HG02642 (cell line): ENCODE measurements around the gene MCTP1.
"Not testable (repeated sequence)": the region's sequence is repeated elsewhere in the genome, so short reads cannot be mapped to it uniquely, and the experiment has no call there.

Source experiments
- ATAC-seq: cut with Tn5 transposase; IDR thresholded peaks from one replicate; pipeline ENCODE4 v1.9.1; 2021; ENCODE audit warnings: mild to moderate bottlenecking; ENCODE audit not compliant: unreplicated experiment, poor library complexity

Gene MCTP1

DNA sequence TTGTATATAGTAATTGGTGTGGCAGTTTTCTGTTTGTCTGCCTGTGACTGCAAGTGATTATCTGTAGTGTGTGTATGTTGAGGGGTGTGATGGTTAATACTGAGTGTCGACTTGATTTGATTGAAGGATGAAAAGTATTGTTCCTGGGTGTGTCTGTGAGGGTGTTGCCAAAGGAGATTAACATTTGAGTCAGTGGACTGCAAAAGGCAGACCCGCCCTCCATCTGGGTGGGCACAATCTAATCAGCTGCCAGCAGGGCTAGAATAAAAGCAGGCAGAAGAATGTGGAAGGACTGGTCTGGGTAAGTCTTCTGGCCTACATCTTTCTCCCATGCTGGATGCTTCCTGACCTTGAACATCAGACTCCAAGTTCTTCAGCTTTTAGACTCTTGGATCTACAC is 290.4 kb downstream of the MCTP1 start:
- ATAC-seq, result not testable (repeated sequence)

DNA sequence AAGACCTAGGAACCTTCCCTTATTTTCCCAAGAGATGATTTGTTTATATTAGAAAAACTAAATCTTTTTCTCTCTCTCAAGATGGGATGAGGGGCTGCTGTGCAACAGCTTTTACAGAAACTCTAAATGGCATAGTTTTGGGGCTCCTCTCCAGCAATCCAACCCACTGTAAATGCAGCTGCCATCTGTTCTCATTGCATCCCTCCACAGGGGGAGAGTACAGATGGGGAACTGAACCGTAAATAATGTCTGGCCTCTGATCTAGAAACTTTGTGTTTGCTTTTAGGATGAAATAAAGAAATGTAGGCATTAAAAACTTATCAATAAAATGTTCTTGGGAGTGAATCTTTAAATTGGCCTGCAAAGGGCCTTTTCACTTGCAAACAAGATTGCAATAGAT is 291.4 kb downstream of the MCTP1 start:
- ATAC-seq, result no peak

DNA sequence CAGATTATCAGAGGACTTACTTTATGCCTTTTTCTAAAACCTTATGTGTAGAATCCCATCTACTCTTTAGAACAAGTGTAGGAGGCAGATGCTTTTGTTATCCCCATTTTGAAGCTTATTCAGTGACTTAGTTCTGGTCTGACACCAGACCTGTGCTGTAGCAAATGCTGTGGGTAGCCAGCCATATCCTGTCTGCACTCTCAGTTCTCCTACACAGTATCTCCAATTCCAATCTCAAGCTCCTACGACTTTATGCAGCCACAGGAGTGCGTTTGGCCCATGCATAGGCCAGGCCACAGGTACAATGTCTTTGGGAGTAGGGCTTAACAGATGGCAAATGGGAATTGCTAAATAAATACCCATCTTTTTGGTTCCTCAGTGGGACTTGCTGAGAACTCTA is 292.6 kb downstream of the MCTP1 start:
- ATAC-seq, result peak; percentile 58

DNA sequence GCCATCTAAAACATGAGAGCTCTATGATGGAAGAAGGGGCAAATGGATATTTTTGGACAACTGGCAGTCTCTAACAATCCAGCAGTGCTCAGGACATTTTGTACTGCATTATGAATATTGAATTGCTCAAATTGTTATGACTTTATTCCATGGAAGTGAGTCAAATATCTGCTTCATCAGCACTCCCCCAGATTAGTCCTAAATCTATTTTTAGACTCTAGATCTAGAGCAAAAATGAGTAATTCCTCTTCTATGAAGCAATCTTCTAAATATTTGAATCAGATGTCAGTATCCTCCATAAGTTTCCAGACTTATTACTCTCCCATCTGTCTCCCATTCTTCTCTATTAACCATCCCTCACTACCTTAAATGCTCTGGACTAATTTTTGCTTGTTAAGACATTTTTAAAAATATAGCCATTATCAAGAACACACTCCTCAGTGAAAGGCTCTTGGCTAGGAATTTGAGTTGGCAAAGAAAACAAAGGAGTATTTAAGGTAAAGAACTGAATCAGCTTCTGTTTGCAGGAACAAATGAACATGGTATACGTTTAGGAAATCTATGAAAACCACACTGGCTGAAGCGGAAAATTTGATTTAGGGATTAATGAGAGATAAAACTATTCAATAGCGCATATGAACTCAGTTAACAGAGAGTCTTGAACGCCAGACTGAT is 300.9 kb downstream of the MCTP1 start:
- ATAC-seq, result no peak

DNA sequence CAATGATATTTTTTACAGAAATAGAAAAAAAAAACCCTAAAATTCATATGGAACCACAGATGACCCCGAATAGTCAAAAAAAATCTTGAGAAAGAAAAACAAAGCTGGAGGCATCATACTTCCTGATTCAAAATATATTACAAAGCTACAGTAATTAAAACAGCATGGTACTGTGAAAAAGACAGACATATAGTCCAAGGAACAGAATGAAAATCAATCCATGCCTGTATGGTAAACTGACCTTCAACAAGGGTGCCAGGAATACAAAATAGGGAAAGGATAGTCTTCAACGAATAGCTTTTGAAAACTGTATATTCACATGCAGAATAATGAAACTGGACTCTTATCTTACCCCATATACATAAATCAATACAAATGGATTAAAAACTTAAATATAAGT is 307.5 kb downstream of the MCTP1 start:
- ATAC-seq, result no peak

DNA sequence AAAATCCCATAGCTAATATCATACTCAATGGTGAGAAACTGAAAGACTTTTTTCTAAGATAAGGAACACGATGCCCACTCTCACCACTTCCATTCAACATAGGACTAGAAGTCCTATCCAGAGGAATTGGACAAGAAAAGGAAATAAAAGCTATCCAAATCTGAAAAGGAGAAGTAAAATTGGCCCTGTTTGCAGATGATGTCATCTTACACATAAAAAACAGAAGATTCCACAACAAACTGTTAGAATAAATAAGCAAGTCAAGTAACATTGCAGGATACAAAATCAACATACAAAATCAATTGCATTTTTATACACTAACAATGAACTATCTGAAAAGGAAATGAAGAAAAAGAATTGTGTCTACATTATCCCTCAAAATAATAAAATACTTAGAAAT is 308.0 kb downstream of the MCTP1 start:
- ATAC-seq, result no peak

DNA sequence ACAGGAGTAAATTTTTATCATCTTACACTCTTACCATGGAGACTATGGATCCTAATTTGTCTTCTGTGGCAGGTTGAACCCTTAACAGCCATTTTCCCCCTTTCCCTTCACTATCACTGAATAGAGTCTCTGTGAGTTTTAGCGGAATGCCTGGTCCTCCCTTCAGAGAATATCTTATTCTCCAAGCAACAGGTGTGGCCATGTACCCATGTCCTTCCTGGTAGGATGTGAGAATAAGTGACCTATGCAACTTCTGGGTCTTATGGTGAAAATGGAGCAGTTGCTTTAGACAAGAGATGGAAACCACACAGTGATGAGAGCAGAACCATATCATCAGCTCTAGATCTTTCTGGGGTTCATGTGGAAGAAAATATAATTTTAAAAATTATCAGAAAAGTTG is 312.6 kb downstream of the MCTP1 start:
- no peak for ATAC-seq

DNA sequence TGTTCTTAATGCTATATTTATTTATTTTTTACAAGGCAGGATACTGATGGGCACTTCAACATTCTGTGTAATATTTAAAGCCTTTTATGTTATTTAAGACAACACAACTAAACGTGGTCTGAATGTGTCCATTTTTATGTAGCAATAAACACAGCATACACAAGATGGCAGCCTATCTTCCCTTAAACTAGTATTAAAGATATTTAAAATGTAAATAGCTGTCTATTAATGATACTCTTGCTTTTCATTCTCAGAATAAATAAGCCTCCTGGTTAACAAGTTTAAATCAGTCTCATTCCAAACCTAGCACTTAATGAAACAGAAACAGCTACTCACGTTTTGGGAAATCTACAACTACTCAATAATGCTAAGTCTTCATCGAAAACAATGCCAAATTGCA is 315.7 kb downstream of the MCTP1 start:
- no peak for ATAC-seq

DNA sequence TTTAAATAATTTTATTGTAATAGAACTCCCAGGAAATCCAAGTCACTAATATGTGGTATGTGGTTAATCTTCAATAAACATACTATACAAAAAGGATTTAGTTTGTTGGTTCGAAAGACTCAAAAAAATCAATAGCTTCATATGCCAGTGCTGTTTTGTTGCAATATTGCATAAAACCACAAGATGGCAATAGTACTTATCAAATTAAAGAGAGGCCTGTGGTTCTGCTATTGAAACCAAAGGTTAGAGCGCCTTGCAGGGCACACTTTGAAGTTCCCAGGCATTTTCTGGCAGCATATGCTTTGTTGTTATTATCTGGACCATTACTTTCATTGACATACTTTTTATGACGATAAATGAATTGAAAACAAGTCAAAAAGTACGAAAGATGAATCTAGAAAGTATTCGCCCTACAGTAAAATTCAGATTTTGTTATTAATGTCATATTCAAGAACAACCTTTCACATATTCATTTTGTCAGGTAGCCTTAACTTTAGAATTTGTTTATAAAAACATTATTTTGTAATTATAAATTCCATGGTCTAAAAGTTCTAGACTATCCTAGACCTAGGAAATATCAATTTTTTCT is 316.3 kb downstream of the MCTP1 start:
- ATAC-seq, result peak; percentile 66

DNA sequence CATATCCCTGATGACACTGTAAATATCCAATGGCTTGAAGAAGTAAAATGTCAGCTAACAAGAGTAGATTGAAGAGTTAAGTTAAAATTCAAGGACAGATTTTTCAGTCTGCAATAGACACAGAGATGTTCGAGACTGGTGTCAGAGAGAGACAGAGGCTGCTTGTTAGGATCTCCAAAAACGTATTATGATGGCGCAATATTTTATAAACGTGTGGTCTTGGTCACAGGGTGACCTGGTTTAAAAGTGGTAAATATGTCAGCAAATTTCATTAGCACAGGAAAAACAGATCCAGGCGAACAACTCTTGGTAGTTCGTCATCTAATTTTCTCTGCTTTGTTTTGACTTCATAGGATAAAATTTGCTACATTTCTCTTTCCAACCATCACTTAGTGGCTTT is 317.4 kb downstream of the MCTP1 start:
- ATAC-seq, result no peak

DNA sequence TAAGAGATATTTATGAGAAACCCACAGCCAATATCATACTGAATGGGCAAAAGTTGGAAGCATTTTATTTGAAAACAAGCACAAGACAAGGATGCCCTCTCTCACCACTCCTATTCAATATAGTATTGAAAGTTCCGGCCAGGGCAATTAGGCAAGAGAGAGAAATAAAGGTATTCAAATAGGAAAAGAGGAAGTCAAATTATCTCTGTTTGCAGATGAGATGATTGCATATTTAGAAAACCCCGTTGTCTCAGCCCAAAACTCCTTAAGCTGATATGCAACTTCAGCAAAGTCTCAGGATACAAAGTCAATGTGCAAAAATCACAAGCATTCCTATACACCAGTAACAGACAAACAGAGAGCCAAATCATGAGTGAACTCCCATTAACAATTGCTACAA is 325.6 kb downstream of the MCTP1 start:
- not testable (repeated sequence) for ATAC-seq

DNA sequence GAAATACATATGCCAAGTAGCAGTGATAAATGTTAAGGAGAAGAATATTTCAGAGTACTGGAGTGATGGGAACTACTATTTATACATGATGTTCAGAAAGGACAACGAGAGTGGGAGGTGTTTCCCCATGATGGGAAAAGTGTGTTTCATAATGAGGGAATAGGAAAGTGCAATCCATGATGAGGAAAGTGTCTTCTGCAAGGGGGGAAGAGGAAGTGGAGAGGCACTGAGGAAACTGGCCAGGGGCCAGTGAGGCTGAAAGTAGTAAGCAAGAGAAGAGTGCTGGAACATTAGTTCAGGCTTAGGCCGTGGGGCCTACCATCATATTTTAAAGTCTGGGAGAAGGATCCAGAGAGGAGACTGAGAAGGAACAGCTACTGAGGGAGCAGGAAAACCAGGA is 339.2 kb downstream of the MCTP1 start:
- no peak for ATAC-seq

DNA sequence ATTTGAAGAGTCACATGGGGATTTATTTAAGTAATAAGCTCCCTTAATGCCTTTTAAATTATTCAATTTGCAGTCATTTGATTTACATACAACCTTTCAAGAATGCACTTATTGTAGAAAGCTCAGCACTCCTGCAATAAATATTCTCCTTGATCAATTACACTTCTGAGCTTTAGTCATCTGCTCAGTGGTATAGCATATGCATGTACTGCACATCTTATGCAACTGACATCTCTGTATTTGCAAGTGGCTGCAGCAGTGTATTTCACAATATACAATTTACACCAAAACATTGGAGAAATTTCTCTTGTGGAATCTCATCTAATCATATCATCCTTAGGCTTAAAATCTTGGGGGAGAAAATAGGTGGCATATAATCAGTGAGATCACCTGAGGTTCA is 340.7 kb downstream of the MCTP1 start:
- ATAC-seq, result no peak

DNA sequence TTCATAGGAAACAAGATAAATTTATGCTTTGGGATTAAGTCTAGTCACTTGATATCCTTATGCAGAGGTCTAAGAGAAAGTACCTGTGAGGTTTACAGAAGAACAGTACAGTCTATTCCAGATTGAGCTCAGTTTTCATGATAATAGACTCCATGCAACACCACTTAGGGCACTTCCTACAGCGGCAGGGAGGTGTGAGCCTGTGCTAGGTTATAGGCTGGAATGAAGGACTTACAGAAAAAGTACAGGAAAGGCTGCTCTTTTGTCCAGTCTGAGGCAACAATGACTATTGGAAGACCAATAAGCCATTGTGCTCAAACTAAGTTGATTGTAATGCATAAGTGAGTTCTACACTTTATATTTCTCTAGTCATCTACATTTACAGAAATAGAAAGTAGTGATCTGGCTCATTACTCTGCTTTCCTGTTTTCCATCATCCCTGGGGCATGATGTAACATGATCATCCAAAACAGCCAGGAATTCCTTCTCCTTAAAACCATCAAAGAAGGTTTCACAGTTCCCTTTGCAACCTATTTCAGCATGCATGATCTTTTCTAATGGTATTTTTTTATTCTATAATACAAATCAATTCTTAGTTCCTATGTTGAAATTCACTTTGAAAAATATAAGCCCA is 343.7 kb downstream of the MCTP1 start:
- ATAC-seq, result no peak

DNA sequence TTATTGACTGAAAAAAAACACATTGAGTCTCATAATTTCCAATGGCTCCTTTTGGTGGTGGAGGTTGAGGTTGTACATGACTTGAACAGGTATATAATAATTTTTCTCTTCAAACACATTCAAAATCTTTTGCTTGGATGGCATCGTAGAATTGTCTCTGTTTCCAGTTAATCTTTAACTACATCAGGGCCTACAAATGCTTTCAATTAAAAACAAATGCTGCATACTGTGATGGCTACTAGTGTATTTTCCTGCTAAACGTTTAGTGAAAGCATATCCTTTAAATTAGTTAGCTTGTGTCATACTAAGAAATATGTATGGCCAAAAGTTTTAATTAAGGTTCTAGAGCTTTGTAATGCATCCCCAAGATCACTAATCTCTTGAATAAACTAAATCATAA is 352.6 kb downstream of the MCTP1 start:
- ATAC-seq, result no peak

DNA sequence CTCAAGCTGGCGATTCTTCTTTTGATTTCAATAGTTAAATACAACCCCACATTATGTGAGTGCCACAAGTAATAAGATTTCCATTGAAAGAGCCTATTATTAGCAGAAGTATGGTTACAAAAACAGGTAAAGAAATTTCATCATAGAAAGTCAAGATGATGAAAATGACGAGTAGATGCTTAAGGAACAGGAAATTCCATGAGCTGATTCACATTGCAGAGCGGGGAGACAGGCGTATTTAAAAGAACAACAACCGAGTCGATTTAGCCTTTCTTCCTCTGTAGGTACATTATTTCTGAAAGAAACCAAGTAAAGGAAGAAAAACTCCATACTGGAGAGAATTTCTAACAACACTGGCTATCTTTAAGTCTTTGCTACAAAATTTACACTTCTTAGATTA is 356.0 kb downstream of the MCTP1 start:
- ATAC-seq, result no peak

DNA sequence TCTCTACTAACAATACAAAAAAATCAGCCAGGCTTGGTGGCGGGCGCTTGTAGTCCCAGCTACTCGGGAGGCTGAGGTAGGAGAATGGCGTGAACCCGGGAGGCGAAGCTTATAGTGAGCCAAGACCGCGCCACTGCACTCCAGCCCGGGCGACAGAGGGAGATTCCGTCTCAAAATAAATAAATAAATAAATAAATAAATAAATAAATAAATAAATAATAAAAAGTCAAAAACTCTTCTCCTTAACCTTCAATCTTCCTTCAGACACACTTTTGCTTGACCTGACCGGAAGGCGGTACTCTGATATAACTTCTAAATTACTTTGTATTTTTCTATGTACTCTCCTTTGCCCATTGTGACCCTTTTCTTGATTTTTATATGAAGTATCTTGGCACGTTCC is 364.3 kb downstream of the MCTP1 start:
- no peak for ATAC-seq

DNA sequence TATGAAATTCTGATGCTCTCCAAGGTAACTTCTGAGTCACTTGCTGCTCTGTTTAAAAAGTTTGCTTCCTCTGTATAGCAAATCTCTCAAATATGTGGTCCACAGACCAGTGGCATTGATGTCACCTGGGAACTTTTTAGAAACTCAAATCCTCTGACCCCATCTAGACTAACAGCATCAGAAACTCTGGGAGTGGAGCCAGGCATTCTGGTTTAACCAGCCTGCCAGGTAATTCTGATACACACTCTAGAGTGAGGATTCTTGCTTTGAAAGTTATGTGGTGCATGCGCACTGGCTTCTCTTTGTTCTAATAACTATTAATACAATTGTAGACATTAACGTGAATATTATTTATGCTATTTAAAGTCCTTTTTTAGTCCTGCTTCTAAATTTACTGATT is 368.3 kb downstream of the MCTP1 start:
- no peak for ATAC-seq

DNA sequence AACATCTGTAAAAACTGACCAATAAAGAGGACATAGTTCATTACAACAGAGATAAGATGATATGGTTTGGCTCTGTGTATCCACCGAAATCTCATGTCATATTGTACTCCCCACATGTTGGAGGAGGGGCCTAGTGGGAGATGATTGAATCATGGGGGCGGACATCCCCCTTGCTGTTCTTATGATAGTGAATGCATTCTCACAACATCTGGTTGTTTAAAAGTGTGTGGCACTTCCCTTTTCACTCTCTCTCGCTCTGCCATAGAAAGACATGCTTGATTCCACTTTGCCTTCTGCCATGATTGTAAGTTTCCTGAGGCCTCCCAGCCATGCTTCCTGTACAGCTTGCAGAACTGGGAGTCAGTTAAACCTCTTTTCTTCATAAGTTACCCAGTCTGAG is 373.6 kb downstream of the MCTP1 start:
- no peak for ATAC-seq

DNA sequence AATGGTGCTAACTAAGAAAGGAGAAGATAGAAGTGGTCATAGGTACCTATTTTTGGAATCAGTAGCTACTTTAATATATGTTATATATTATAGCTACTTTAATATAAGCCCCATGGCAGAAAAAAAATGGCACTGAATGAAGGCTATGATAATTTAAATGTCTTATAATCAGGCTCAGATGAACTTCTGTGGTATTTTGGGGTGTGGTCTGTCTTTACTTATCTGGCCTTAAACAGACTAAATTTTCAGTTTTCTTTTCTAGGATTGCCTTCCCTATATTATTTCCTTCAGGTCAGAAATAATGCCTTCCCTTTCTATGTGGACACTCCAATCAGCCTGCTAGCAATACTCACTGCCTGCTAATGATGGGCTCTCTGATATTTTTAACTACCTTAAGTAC is 374.2 kb downstream of the MCTP1 start:
- no peak for ATAC-seq

DNA sequence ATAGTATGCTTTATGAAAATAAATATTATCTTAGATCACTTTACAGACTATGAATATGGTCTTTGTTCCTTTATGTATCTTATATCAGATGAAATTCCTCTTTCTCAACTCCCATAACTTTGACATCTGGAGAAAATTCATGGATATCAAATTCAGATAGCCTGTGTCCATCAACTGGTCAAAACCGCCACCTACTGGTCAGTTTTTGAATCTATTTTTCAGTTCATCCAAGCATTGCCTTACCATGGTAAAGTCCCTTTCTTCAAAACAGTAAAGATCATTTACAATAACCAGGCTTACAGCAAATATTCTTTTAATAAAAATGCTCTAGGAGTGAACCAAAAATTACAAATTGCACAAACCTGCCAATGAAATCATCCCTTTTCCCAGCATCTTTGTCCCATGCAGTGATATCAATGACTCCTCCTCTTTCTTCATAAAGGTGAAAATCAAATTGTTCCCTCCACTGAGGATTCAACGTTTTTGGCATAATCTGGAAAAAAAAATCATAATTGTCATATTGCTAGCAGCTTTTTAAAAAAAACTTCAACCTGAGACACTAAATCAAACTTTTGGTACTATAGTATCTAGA is 375.9 kb downstream of the MCTP1 start:
- ATAC-seq, result peak; percentile 58

DNA sequence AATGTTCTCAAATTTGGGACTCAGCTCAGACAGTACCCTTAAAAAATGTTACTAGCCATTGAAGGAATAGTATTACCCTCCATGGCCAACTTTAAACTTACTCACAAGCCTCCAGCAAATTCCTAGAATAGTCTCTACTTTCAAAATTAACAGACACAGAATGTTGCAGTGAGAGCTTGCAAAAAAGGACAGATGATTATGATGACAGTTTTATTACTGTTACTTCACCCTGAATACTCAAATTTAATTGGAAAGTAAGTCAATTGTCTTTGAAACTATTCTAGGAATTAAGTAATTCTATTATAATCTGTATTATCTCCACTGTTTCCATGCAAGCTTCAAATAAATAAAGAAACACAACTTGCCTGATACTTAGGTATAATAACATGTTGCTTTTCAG is 378.1 kb downstream of the MCTP1 start:
- ATAC-seq, result no peak
